AG09309 (cell line): ENCODE measurements around the gene ZNF394.

ENCODE experiments used
- DNase-seq: peaks from one replicate; pipeline ENCODE4 v3.0.0-alpha.2; 2010; ENCODE audit warnings: low read depth
- H3K4me3 ChIP-seq: 2 replicates; pipeline ENCODE4 v1.5.1; 2011; ENCODE audit warnings: mild to moderate bottlenecking, low read depth, low read length, moderate library complexity; ENCODE audit not compliant: control insufficient read depth
- CTCF ChIP-seq: IDR thresholded peaks from 2 replicates; pipeline ENCODE4 v1.5.1; 2011; ENCODE audit warnings: mild to moderate bottlenecking, low read depth, low read length, inconsistent platforms; ENCODE audit not compliant: insufficient read depth, control insufficient read depth; ENCODE audit errors: missing control alignments

The ZNF394 gene

GRCh38 chr7:99497766-99498545 lies 2.1 kb downstream of the ZNF394 start:
- H3K4me3 ChIP-seq = peak overlapping the region; percentile 70
- no peak for DNase-seq
- no peak for TF ChIP-seq CTCF

GRCh38 chr7:99493823-99494222 lies 6.3 kb downstream of the ZNF394 start:
- TF ChIP-seq CTCF = no peak
- no peak for DNase-seq
- H3K4me3 ChIP-seq = no peak overlapping the region

GRCh38 chr7:99490878-99491277 lies 9.2 kb downstream of the ZNF394 start:
- no peak overlapping the region for H3K4me3 ChIP-seq
- no peak for DNase-seq
- no peak for TF ChIP-seq CTCF

- no peak overlapping the region for H3K4me3 ChIP-seq
- no peak for DNase-seq
These were observed 10.8 kb downstream of the ZNF394 start for GRCh38 chr7:99489235-99489634.

GRCh38 chr7:99485094-99485493 lies 15.0 kb downstream of the ZNF394 start:
- DNase-seq = no peak
- no peak overlapping the region for H3K4me3 ChIP-seq

More at GRCh38 chr7:99489235-99489634, 10.8 kb downstream of the ZNF394 start:
- TF ChIP-seq CTCF = no peak

More at GRCh38 chr7:99485094-99485493, 15.0 kb downstream of the ZNF394 start:
- no peak for TF ChIP-seq CTCF
